SW 1271 (cell line): Measurements from ENCODE around the gene ZNF277.

Source experiments
- DNase-seq, 2 experiments: peaks; one replicate each; lab custom pipeline; 2025; lab: John Stamatoyannopoulos, UW

ZNF277 gene, protein sequence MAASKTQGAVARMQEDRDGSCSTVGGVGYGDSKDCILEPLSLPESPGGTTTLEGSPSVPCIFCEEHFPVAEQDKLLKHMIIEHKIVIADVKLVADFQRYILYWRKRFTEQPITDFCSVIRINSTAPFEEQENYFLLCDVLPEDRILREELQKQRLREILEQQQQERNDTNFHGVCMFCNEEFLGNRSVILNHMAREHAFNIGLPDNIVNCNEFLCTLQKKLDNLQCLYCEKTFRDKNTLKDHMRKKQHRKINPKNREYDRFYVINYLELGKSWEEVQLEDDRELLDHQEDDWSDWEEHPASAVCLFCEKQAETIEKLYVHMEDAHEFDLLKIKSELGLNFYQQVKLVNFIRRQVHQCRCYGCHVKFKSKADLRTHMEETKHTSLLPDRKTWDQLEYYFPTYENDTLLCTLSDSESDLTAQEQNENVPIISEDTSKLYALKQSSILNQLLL

DNA sequence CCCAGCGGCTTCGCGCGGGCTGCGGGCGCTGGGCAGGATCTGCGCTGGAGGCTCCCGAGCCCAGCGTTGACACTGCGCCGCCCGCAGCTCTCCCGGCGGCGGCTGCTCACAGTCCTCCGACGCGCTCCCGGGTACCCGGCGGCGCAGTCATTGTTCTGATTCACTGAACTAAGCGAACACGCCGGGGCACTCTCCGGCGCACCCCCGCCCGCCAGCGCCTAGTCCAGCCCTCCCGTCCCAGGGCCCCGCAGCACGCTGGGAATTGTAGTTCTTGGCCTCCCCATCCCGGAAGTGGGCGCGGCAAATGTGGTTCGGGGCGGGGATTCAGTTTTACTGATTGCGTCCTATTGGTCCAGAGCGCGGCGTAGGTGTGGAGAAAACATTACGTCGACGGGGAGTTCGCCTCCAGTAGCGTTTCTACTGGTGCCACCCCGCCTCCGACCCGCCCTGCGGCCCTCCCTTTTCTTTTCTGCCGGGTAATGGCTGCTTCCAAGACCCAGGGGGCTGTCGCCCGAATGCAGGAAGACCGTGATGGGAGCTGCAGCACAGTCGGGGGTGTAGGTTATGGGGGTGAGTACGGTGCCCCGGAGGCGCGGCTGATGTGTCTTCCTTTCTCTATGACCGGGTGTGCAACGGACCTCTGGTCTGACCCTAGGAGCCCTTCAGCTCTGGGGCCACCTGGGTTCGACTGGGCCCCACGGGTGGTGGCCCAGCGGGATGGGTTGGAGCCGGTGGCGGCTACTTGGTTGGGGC, at the start of gene ZNF277, which contains the start of gene DOCK4:
TSS of gene ZNF277 (plus strand) at position 458 of the 753 bp plus-strand sequence. CDS start at position 480, 22 bp downstream.
TSS of gene DOCK4 (minus strand) at position 162 of the 753 bp plus-strand sequence. CDS start 261 bp downstream, outside the sequence.
- peak; percentile 96 to 98 for DNase-seq

DNA sequence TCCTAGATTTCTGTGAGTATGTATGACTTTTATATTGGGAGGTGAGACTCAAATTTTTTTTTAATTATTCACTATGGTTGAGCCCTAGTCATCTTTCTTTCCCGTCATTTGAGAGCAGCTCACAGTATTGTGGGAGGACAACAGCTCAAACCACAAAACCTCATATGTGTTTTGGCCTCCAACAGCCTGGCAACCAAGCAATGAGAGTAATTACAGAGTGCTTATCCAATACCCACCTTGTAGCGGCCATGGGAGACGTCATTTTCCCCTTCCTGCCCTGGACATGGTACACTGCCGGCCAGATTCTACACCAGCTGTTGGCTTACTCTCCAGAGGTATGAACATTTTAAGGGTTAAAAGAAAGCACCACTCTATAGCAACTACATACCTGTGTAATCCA, 49.4 kb upstream of the ZNF277 start:
- DNase-seq: peak in 1 of 2 experiments; percentile 14

DNA sequence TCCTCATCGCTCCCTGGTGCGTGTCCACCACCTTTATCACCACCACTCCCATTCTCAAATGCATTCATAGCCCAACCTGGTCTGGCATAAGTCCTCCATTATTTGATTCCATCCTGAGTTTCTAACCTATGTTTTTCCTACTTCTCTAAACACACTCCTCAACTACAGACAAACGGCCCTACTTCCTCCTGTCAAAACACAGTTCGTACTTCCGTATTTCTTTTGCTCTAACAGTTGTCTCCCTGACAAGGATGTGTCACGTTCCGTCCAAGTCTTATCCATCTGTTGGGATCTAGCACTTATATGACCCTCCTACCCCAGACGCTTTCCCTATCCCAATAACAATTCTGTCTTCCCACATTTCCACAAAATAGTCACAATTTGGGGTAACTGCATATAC, 47.1 kb upstream of the ZNF277 start:
- no peak for DNase-seq

DNA sequence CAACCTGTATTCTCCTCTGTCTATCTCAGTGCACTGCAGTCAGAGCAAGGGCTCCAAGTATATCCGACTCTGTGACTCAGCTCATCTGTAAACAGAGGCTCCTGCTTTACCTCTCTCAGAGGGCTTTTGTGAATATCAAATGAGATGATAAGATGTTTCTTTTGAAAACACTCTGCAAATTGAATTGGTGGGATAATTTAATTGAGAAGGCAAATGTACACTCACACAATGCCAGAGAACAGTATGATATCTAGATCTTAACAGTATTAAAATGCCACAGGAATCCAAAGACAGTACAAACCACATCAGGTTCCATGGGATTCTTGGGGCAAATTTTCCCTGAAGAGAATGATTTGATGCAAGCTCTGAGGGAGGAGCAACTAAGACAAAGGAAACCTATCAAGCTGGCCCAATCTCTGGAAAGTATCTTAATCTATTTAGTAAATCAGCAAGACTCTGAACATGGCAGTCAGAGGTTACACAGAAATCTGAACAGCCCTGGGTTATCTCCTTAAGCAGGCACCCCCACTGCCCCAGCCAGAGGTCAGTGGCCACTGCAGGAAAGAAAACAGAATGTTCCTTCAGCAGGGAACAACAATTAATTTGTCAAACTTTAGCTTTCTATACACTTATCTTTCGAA, 46.2 kb upstream of the ZNF277 start:
- DNase-seq: no peak

DNA sequence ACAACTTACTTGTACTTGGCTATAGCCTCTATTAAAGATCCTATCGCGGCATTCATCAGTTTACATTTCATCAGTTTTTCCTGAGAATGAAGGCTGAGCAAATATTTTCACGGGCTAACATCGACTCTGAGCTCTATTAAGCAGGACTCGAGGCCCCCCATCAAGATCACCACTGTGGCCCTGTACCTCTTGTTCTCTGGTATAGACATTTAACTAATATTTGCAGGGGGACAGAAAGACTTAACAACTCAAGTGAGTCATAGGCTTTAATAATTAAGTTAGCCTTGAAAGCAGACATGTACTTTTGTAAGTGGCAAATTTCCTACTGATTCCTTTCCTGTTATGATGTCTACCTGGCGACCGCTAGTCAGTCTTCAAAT, 45.7 kb upstream of the ZNF277 start:
- DNase-seq: no peak

DNA sequence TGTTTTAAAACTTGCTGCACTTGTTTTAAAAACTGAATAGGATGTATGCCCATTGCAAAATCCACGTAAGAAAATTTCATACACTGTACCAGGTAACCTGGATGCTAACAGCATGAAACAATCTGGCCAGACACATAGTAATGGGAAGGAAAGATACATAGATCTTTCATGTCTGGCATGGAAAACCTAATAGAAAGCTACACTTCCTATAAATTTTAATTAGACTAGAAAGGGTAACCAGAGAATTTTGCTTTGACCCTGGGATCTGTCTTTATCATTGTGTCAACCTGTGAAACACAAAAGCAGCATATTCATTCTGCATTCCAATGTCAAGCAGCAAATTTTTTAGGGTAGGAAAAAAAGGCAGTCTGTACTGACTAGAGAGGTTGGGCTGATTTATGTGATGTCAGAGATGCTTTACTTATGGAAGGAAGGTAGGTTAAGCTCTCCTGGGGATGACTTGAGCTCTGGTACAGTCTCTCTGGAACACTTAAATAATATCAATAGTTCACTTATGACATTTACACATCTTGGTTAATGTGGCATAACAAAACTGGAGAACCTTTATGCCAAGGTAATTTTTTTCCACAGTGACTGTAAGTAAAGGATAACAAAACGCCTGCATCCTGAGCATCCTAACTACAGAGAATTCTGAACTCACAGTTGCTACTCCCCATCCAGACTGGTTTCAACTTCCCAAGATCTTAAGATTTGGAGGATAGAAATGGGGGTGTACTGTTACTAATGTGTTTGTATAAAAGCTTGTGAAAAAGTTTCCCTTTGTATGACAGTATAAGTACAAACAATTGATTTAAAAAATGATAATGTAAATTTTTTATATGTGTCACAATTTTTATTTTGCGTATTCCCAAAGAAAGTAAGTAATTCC, 45.0 kb upstream of the ZNF277 start:
- DNase-seq: no peak

DNA sequence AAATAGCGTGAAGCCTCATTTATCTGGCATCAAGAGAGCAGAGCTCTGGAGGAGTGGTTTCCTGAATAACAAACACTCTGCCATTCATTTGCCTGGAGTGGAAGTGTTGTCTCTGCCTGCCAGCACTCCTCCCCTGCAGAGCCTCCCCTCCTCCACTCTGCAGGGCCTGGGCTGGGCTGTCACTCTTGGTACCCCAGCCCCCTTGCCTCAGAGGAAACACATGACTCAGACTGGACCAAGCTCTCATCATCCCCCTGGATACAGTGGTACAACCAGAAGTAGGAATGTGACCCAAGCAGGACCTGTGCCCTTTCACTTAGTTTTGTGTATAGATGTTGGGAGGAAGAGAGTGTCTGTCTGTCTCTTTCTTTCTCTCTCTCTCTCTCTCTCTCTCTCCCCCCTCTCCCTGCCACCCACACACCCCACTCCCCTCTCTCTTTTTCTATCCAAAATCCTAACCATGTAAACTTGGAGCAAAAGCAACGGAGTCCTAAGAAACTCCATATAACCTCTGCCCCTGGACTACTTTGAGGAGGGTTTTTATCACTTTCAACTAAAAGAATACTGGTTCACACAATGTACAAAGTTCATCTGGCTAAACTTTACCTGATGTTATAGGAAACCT, 44.2 kb upstream of the ZNF277 start:
- DNase-seq: peak in 1 of 2 experiments; percentile 19

DNA sequence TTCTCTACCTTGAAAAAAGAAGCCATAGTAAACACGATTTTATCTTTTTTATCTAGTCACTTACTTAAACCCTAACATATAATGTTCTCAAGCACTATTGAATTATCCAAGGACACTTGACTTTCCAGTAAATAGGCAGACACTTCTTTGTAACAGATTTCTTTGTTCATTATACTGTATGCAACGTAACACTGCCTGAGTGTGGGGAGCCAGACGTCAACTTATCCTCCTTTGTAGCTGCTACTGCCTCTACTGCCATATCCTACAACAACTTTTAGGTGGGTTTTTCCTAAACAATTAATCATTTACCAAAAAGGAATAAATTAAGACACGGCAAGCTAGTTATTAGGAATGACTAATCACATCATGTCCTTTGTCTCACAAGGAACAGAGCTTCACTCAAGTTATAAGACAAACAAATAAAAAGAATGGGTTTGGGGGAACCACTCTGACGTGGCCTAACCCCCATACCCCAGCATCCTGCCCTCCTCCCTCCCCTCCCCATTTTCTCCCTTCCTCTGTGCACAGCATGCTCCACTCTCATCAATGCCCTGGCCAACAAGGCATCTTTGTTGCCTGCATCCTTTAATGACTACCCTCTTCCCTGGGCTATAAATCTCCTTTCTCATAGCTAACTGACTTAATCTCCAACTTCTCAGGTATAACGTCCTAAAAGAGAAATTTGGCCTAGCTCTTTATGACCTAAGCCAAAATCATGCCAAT, 43.5 kb upstream of the ZNF277 start:
- DNase-seq: no peak

DNA sequence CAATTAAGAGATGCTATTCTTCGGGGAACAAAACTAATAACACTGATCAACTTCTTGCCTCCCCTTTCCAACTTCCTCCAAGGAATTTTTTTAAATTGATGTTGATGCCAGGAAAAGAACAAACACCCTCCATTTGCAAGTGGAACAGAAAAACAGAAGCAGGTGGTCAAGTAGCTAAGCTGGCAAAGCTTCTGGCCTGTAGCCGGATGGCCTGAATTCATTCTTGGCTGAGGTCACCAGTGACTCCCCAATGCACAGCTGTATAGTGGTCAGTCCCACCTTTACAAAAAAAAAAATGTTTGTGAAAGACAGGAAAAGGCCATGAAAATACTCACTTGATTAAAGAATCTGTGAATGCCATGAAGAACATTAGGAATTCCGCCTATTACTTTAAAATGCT, 39.3 kb upstream of the ZNF277 start:
- DNase-seq: no peak

DNA sequence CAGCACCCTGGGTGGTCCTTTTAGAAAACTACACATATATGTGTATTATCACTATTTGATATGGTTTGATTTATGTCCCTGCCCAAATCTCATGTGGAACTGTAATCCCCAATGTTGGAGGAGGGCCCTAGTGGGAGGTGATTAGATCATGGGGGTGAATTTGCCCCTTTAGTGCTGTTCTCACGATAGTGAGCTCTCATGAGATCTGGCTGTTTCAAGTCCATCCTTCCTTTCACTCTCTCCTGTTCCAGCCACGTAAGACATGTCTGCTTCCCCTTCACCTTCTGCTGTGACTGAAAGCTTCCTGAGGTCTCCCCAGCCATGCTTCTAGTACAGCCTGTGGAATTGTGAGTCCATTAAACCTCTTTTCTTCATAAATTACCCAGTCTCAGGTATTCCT, 37.6 kb upstream of the ZNF277 start:
- DNase-seq: no peak

DNA sequence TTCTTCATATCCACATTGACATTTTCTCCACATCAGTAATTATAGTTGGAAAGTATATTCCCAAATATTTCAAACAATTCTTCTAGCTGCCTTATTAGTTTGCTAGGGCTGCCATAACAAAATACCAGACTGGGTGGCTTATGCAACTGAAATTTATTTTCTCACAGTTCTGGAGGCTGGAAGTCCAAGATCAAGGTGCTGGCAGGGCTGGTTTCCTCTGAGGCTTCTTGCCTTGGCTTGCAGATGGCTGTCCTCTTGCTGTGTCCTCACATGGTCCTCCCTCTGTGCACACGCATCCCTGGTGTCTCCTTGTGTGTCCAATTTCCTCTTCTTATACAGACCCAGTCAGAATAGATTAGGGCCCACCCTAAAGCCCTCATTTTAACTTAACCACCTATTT, 34.8 kb upstream of the ZNF277 start:
- no peak for DNase-seq

DNA sequence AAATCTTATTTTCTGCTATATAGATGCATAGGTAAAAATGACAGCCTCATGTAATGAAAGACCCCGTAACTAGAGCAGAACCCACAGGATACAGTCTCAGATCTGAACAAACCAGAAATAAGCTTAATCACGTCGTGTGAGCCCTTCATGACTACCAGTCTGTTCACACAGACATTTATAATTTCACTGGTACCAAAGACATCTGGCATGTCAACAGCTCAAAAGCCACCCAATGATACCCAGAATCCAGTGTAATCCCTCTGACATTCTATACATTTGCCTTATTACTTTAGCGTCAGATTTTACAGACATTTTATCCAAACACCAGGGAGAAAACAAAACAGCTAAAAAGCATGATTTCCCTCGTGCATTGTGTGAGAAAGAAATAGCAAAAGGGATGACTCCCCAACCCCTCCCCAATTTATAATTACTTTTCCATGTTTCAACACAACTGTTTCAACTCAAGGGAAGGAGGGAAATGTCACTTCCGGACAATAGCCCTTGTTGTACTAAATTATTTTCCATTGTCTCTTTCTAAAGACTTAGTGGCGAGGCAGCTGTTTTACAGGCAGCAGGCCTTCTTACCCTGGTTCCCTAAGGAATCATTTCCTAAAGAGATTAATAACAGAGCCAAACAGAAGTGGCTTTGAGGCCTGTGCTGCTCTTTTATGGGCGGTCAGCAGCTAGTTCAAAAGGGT, 33.5 kb upstream of the ZNF277 start:
- DNase-seq: no peak

DNA sequence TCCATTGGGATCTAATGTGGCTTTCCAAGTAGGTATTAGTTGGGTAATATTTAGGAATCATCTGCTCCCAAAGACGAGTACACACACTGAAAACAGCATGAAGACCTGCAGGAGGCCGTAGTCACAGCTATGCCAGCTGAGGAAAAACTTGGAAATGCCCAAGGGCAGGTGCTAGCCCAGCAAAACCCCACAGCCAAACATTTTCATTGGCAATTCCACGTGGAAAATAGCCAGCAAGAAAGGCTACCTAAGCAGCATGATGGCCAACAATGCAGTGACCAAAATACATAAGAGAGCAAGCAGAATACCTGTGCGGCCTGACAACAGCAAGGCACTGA, 33.0 kb upstream of the ZNF277 start:
- DNase-seq: no peak

DNA sequence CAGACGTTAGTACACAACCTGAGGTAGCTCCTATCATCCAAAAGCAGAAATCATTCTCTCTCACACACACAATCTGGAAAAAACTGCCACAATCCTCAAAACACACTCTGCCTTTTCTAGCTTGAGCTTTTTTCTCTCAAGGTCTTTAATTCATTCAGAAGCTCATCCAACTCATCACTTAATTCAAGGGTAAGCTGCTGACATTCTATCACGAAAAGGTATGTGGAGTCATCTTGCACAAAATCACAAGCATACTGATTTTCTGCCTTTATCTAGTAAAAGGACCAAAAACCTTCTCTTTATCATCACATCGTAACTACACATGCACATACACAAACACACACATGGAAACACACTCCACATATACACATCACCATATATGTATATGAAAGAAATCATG, 32.3 kb upstream of the ZNF277 start:
- DNase-seq: no peak

DNA sequence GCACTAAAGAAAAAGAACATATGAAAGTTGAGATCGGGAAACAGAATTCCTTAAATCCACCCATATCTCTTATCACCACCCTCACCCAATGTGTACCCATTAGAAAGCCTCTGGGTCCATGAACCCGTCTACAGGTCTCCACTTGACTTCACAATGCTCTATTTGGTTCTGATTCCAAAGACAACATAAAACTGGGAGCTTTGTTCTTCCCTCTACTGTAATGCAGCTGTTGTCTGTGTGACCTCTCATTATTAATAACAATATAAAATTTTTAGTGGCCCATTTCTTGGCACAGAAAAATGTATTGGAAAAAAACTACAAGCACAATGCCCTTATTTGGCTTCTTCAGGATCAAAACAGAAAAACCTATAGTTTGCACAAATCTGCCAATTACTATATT, 30.3 kb upstream of the ZNF277 start:
- no peak for DNase-seq

DNA sequence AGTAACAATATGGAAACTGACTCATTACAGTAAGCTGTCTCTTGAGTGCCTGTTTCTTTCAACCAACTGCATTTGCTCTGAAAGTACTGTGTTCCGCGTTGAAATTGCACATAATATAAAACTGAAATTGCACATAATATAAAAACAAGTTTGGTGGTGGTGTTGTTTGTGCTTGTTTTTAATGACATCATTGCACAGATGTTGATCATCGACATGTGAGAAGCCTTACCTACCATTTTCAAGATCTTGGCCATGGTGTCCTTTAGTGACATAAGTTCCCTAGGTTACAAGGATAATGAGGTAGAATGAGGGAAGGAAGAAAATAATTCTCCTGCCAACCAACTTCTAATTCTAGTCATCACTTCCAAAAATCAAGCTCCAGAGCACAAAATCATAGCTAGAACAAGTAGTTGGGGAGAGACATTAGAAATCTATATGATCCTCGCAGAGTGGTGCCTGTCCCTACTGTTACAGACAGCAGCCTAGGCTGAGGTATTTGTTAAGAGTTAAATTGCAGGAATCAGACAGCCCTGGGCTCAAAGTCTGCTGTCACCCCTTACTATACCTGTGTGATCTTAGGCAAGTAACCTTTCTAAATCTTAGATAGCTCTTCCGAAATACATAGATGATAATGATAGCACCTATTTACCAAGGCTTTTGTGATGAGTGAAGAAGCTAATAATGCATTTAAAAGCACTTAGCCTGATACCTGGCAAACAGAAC, 29.6 kb upstream of the ZNF277 start:
- no peak for DNase-seq

DNA sequence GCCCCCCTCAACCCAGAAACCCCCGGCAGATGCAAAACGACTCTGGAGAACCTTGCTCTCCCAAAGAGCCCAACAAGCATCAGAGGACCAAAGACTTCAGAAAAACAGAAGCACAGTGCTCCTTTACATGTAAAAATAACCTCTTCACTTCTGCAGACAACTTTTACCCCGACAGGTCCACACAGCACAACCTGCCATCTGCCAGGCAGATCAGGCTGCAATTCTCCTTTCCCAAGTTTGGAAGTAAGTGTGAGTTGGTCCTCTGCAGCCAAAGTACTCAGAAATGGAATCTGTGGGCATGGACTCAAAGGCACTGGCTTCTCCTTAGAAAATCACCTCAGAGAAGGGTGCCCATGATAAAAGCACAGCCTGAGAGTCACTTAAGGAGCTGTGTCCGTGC, 26.3 kb upstream of the ZNF277 start:
- no peak for DNase-seq

DNA sequence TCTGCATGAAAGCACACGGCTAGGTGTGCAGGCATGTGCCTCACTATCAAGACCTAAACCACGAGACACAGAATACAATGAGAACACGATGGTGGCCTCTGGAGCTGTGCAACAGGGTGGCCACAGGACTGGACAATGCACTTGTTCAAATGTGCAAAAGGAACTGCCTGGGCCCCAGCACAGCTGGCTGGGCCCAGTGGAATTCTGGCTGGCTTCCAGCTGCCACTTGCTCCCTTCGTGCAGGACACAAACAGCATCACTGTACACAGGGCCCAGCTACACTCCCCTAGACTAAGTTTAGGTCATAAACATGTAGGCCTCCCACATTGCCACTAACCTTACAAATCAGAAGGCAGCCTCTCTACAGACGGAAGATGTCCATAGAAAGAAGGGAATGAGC, 23.7 kb upstream of the ZNF277 start:
- DNase-seq: no peak

DNA sequence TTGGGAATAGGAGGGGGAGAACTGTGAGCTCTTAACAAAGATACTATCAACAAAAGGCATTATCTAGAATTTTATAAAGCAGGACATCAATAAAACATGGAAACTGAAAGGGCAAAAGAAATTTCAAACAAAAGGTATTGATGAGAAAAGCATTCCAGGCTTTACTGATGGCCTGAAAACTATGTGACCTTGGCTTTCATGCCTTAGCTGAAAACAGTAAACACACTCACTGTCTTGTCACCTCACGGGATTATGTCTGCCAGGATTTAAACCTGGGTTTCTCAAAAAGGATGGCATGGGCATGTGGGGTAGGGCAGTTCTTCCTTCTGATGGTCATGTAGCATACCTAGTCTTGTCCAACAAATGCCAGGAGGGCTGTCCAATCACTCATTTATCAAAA, 23.2 kb upstream of the ZNF277 start:
- no peak for DNase-seq
